Measurements from ENCODE around the gene SLC26A11. TPM values are rescaled to one million over a fixed set of nuclear protein-coding genes. Genes with fewer than 3 reads are reported as not detected.

SLC26A11 gene
- total and polyA plus RNA-seq, 8 donors, result 2.3 to 93.3 (median 7.9) TPM

- Histone ChIP-seq H3K9me3 (no peaks in the 10 kb centered on the region), H3K4me1 (peaks cover 5 to 23% (median 21%) of the 10 kb centered on the region in 4 donors), H3K27ac (no peak overlapping the region), H3K27me3 (no peaks in the 10 kb centered on the region), H3K4me3 (no peak overlapping the region), H3K36me3 (peaks cover 0 to 52% (median 37%) of the 10 kb centered on the region in 4 donors)
- no peak for TF ChIP-seq POLR2AphosphoS5 (IDR thresholded peaks at IDR 0.05)
- no peak for TF ChIP-seq EP300 (IDR thresholded peaks at IDR 0.05)
- no peak for TF ChIP-seq POLR2A (IDR thresholded peaks at IDR 0.05)
- TF ChIP-seq CTCF (IDR thresholded peaks at IDR 0.05), result no peak
- intact Hi-C loops (cut with DNase I; ENCODE audit: low total_unique reads), result no loop called here
- DNase-seq, result no peak
- 87 to 96% (median 89%) methylated on average over 6 of the region's 6 CpGs for WGBS, 5 donors
These were observed 5.0 kb downstream of the SLC26A11 start for GRCh38 chr17:80225230-80225629.

- Histone ChIP-seq H3K36me3 (peaks cover 0 to 70% (median 53%) of the 10 kb centered on the region in 4 donors), H3K4me3 (no peak overlapping the region), H3K9me3 (peaks cover 0 to 9% (median 2%) of the 10 kb centered on the region in 4 donors), H3K27ac (no peak overlapping the region), H3K27me3 (no peaks in the 10 kb centered on the region), H3K4me1 (peaks cover 0 to 9% (median 5%) of the 10 kb centered on the region in 4 donors)
- intact Hi-C loops (cut with DNase I; ENCODE audit: low total_unique reads), result no loop called here
- whole genome bisulfite sequencing, 5 donors, result 92 to 98% (median 94%) methylated on average over 4 of the region's 4 CpGs
- DNase-seq, result no peak
- TF ChIP-seq POLR2A (IDR thresholded peaks at IDR 0.05) (no peak), POLR2AphosphoS5 (IDR thresholded peaks at IDR 0.05) (no peak)
These were observed 6.9 kb downstream of the SLC26A11 start for GRCh38 chr17:80227156-80227555.

- Histone ChIP-seq H3K9me3 (peaks cover under 1 to 14% (median 7%) of the 10 kb centered on the region in 4 donors), H3K27ac (no peak overlapping the region), H3K27me3 (no peaks in the 10 kb centered on the region), H3K4me3 (no peak overlapping the region), H3K36me3 (peaks cover 0 to 71% (median 58%) of the 10 kb centered on the region in 4 donors), H3K4me1 (peaks cover 0 to 4% (median under 1%) of the 10 kb centered on the region in 4 donors)
- WGBS, 5 donors, result 91 to 96% (median 95%) methylated on average over 10 to 11 of the region's 11 CpGs
- no peak for DNase-seq
- TF ChIP-seq EP300 (IDR thresholded peaks at IDR 0.05), result no peak
- TF ChIP-seq CTCF (IDR thresholded peaks at IDR 0.05), result no peak
- no peak for TF ChIP-seq POLR2A (IDR thresholded peaks at IDR 0.05)
- TF ChIP-seq POLR2AphosphoS5 (IDR thresholded peaks at IDR 0.05), result no peak
- intact Hi-C loops (cut with DNase I; ENCODE audit: low total_unique reads), result no loop called here
These were observed 7.4 kb downstream of the SLC26A11 start for GRCh38 chr17:80227666-80228065.

GRCh38 chr17:80228477-80228876 is 8.2 kb downstream of the SLC26A11 start:
- Histone ChIP-seq H3K4me3 (no peak overlapping the region), H3K36me3 (peaks cover 0 to 79% (median 61%) of the 10 kb centered on the region in 4 donors), H3K9me3 (peaks cover 5 to 22% (median 14%) of the 10 kb centered on the region in 4 donors), H3K27me3 (no peaks in the 10 kb centered on the region), H3K27ac (no peak overlapping the region), H3K4me1 (peaks cover 0 to 4% (median 0%) of the 10 kb centered on the region in 4 donors)
- TF ChIP-seq POLR2A (IDR thresholded peaks at IDR 0.05), result no peak
- TF ChIP-seq POLR2AphosphoS5 (IDR thresholded peaks at IDR 0.05), result no peak
- TF ChIP-seq CTCF (IDR thresholded peaks at IDR 0.05), result no peak
- no peak for TF ChIP-seq EP300 (IDR thresholded peaks at IDR 0.05)
- no peak for DNase-seq
- intact Hi-C loops (cut with DNase I; ENCODE audit: low total_unique reads), result no loop called here
- 86 to 93% (median 91%) methylated on average over 12 to 14 of the region's 14 CpGs for WGBS, 5 donors

- Histone ChIP-seq H3K9me3 (peaks cover 5 to 27% (median 17%) of the 10 kb centered on the region in 4 donors), H3K27me3 (no peaks in the 10 kb centered on the region), H3K27ac (no peak overlapping the region), H3K4me3 (no peak overlapping the region), H3K4me1 (no peaks in the 10 kb centered on the region), H3K36me3 (peaks cover 0 to 84% (median 66%) of the 10 kb centered on the region in 4 donors)
- no peak for DNase-seq
- intact Hi-C loops (cut with DNase I; ENCODE audit: low total_unique reads), result no loop called here
- 83 to 97% (median 90%) methylated on average over 4 of the region's 4 CpGs for WGBS, 5 donors
- TF ChIP-seq CTCF (IDR thresholded peaks at IDR 0.05), result no peak
- no peak for TF ChIP-seq POLR2A (IDR thresholded peaks at IDR 0.05)
- no peak for TF ChIP-seq POLR2AphosphoS5 (IDR thresholded peaks at IDR 0.05)
- TF ChIP-seq EP300 (IDR thresholded peaks at IDR 0.05), result no peak
These were observed 8.8 kb downstream of the SLC26A11 start for GRCh38 chr17:80229011-80229410.

All from stomach (tissue), 9 donors.